ENCODE measurements around the gene HOXA6. TPM values are rescaled to one million over a fixed set of nuclear protein-coding genes. Genes with fewer than 3 reads are reported as not detected.

The HOXA6 gene
- total RNA-seq, 1 experiment from 2014 or later: not detected

- WGBS (ENCODE audit: extremely low coverage, insufficient read length, low lambda C conversion rate): no CpG with 5 or more reads among the region's 13 CpGs
- Histone ChIP-seq H4K91ac (ENCODE audit: insufficient read length, low read depth, low read length) (no peak overlapping the region), H3T11ph (ENCODE audit: low read length) (no peak overlapping the region), H3K18ac (ENCODE audit: insufficient read length, low read depth, low read length) (no peak overlapping the region), H2BK20ac (ENCODE audit: low read depth, low read length, poor library complexity, severe bottlenecking) (no peak overlapping the region), H2BK12ac (ENCODE audit: insufficient read length, low read depth, low read length) (no peak overlapping the region), H4K8ac (replicated peaks; ENCODE audit: insufficient read length, low read depth, low read length) (no peak overlapping the region), H3K79me1 (ENCODE audit: insufficient read depth, low read depth, low read length, poor library complexity, severe bottlenecking) (no peaks in the 10 kb centered on the region), H2BK15ac (ENCODE audit: low read depth, low read length) (no peak overlapping the region), H3K9ac (ENCODE audit: extremely low read depth, insufficient read length, low read length) (no peak overlapping the region), H3K4me1 (ENCODE audit: insufficient read depth, low read length) (no peaks in the 10 kb centered on the region), H3K14ac (ENCODE audit: insufficient read depth, low read length) (no peak overlapping the region), H3K79me2 (ENCODE audit: insufficient read depth, low read length) (no peaks in the 10 kb centered on the region), H2BK120ac (ENCODE audit: low read depth, low read length, poor library complexity, severe bottlenecking) (no peak overlapping the region), H2AFZ (ENCODE audit: low read length) (no peak overlapping the region), H3K56ac (ENCODE audit: insufficient read length, low read depth, low read length) (no peak overlapping the region), H3K27ac (ENCODE audit: insufficient read length, low read depth, low read length) (no peak overlapping the region), H3K23me2 (ENCODE audit: insufficient read length, low read depth, low read length, poor library complexity, severe bottlenecking) (peaks cover 5% of the 10 kb centered on the region), H3K4ac (ENCODE audit: low read depth, low read length) (no peak overlapping the region), H3K4me2 (ENCODE audit: insufficient read depth, insufficient read length, low read length) (no peak overlapping the region), H3K27me3 (ENCODE audit: insufficient read depth, low read length) (peaks cover 97% of the 10 kb centered on the region), H4K5ac (ENCODE audit: insufficient read length, low read depth, low read length) (no peak overlapping the region), H2AK5ac (ENCODE audit: insufficient read length, low read length) (no peak overlapping the region), H3K9me3 (ENCODE audit: control insufficient read depth, low read depth, low read length) (no peaks in the 10 kb centered on the region), H3K23ac (ENCODE audit: insufficient read length, low read depth, low read length) (no peak overlapping the region), H2BK5ac (ENCODE audit: insufficient read length, low read length) (no peak overlapping the region), H4K20me1 (ENCODE audit: control insufficient read depth, insufficient read depth, insufficient read length) (no peaks in the 10 kb centered on the region)
- TF ChIP-seq CTCF (conservative IDR thresholded peaks at IDR 0.05): no peak
- Mint-ChIP-seq H3K27ac (no peak overlapping the region; a peak in 1 of 7 replicates), H3K4me3 (no peak overlapping the region), H3K27me3 (ENCODE audit: low read depth) (peaks cover 100% of the 10 kb centered on the region), H3K9me3 (peaks cover 22 to 24% of the 10 kb centered on the region in 2 experiments), H3K4me1 (peaks cover 10 to 26% of the 10 kb centered on the region in 2 experiments), H3K36me3 (ENCODE audit: insufficient read depth in 1 of 3, low read depth in 3 of 3) (peaks cover 0 to 2% (median 0%) of the 10 kb centered on the region in 3 experiments; a peak in 3 of 7 replicates)
- DNase-seq: no peak
These were observed 2.4 kb upstream of the HOXA6 start for GRCh38 chr7:27149842-27150567.

All from H9 (cell line).